Stimulated activated CD8-positive, alpha-beta memory T cell treated with anti-CD3 and anti-CD28 coated beads, Interleukin-4, amount 100 ng/mL, for 1 hour (primary cell): ENCODE results near the gene GPC6.

ENCODE experiments used
- DNase-seq, 2 donors: peaks; one replicate each; pipeline ENCODE4 v3.0.0-alpha.2; 2020; ENCODE audit warnings: low read depth in 2 of 2, low spot score in 1 of 2

The GPC6 gene

GRCh38 chr13:93767917-93768409, 541.4 kb downstream of the GPC6 start:
- DNase-seq: no peak

- DNase-seq: no peak
These were observed 542.5 kb downstream of the GPC6 start for GRCh38 chr13:93769101-93769500.

- no peak for DNase-seq
These were observed 543.0 kb downstream of the GPC6 start for GRCh38 chr13:93769607-93770006.

- DNase-seq: no peak
These were observed 544.6 kb downstream of the GPC6 start for GRCh38 chr13:93771227-93771626.

GRCh38 chr13:93771782-93772181, 545.2 kb downstream of the GPC6 start:
- no peak for DNase-seq

- no peak for DNase-seq
These were observed 547.9 kb downstream of the GPC6 start for GRCh38 chr13:93774506-93774905.

GRCh38 chr13:93775027-93775426, 548.4 kb downstream of the GPC6 start:
- no peak for DNase-seq

GRCh38 chr13:93775507-93776108, 549.0 kb downstream of the GPC6 start:
- DNase-seq: no peak

- DNase-seq: no peak
These were observed 550.3 kb downstream of the GPC6 start for GRCh38 chr13:93776936-93777335.

GRCh38 chr13:93777504-93777903, 550.9 kb downstream of the GPC6 start:
- DNase-seq: no peak

- no peak for DNase-seq
These were observed 551.9 kb downstream of the GPC6 start for GRCh38 chr13:93778548-93778947.

GRCh38 chr13:93784191-93784590, 557.6 kb downstream of the GPC6 start:
- DNase-seq: no peak

- no peak for DNase-seq
These were observed 560.4 kb downstream of the GPC6 start for GRCh38 chr13:93786846-93787489.

- DNase-seq: no peak
These were observed 561.8 kb downstream of the GPC6 start for GRCh38 chr13:93788456-93788855.

GRCh38 chr13:93789058-93789457, 562.5 kb downstream of the GPC6 start:
- DNase-seq: no peak

GRCh38 chr13:93794197-93794885, 567.7 kb downstream of the GPC6 start:
- DNase-seq: no peak

GRCh38 chr13:93797463-93797862, 570.9 kb downstream of the GPC6 start:
- no peak for DNase-seq

- DNase-seq: no peak
These were observed 573.7 kb downstream of the GPC6 start for GRCh38 chr13:93800342-93800741.

- DNase-seq: no peak
These were observed 579.1 kb downstream of the GPC6 start for GRCh38 chr13:93805736-93806135.

GRCh38 chr13:93806861-93807260, 580.3 kb downstream of the GPC6 start:
- no peak for DNase-seq

GRCh38 chr13:93810264-93810663, 583.7 kb downstream of the GPC6 start:
- no peak for DNase-seq

GRCh38 chr13:93811071-93811737, 584.6 kb downstream of the GPC6 start:
- no peak for DNase-seq
